Activated CD8-positive, alpha-beta T cell treated with anti-CD3 and anti-CD28 coated beads for 36 hours (primary cell): ENCODE data around the gene VPS4B. TPM values are rescaled to one million over a fixed set of nuclear protein-coding genes. Genes with fewer than 3 reads are reported as not detected.

Experiments
- ATAC-seq: fragments of 200-7000 bp; cut with Tn5 transposase; one replicate; pipeline ENCODE4 v1.10.0; 2021; ENCODE audit warnings: mild to moderate bottlenecking, moderate library complexity
- CTCF ChIA-PET: fragments of 350-600 bp; sonication (Branson Sonifier 250); formaldehyde crosslinking; loops from one replicate; lab custom pipeline; 2021; ENCODE audit warnings: antibody characterized with exemption; lab: Charles Lee
- POLR2A ChIA-PET: fragments of 350-600 bp; sonication (Branson Sonifier 250); formaldehyde crosslinking; loops from one replicate; lab custom pipeline; 2021; ENCODE audit warnings: antibody characterized with exemption; lab: Charles Lee
- DNase-seq: peaks from one replicate; pipeline ENCODE4 v3.0.0-alpha.2; 2020
- H3K27ac Mint-ChIP-seq: one replicate; pipeline ENCODE4 v1.8.0; 2021; ENCODE audit warnings: mild to moderate bottlenecking, mixed read lengths
- H3K27me3 Mint-ChIP-seq: one replicate; pipeline ENCODE4 v1.8.0; 2021; ENCODE audit warnings: mixed read lengths
- H3K36me3 Mint-ChIP-seq: one replicate; pipeline ENCODE4 v1.8.0; 2021; ENCODE audit warnings: low read depth, mixed read lengths
- H3K4me1 Mint-ChIP-seq: one replicate; pipeline ENCODE4 v1.8.0; 2021; ENCODE audit warnings: low read depth, mixed read lengths
- H3K4me3 Mint-ChIP-seq: one replicate; pipeline ENCODE4 v1.8.0; 2021; ENCODE audit warnings: mild to moderate bottlenecking, moderate library complexity, mixed read lengths
- H3K9me3 Mint-ChIP-seq: one replicate; pipeline ENCODE4 v1.8.0; 2021; ENCODE audit warnings: mixed read lengths
- intact Hi-C: fragments of 100-400 bp; cut with micrococcal nuclease; formaldehyde crosslinking; loops from one replicate; pipeline ENCODE4 v1.10.0; 2022
- total RNA-seq, 2 experiments: library from RNA; stranded (reverse); gene quantifications; one replicate each; pipeline ENCODE4 v1.2.3, GENCODE V29; 2021
- TF ChIP-seq, protein P1 (sequence below): fragments of 200-600 bp; IDR thresholded peaks from one replicate; pipeline ENCODE4 v1.8.0; 2022; ENCODE audit warnings: antibody characterized with exemption, mild to moderate bottlenecking

VPS4B gene
- total RNA-seq, 2 experiments from 2014 or later, result 34.8 to 35.9 TPM

DNA sequence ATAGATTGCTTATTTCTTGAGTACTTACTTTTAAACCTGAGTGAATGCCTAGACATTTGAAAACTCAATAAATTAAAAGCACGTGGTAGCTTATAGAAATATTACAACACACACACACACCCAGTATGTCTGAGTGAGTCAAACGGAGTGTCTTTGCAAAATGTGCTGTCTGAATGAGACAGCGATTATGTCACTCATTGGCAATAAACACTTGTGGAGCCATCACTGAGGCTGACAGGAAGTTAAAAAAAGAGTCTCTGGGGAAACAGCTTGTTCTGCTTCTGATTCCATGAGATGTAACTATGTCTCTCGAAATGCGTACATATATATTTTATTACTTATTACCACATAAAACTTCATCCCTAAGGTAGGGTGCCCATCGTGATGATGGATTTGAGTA, 22.3 kb upstream of the VPS4B start:
- Mint-ChIP-seq H3K36me3 (no peaks in the 10 kb centered on the region), H3K9me3 (no peaks in the 10 kb centered on the region), H3K4me1 (no peaks in the 10 kb centered on the region), H3K27ac (no peak overlapping the region), H3K4me3 (no peak overlapping the region), H3K27me3 (no peaks in the 10 kb centered on the region)
- DNase-seq (no peak), ATAC-seq (no peak)
- CTCF ChIA-PET, result interaction anchor here (1.0 to 1.3 kb wide), 3 partner anchors 10 to 462 kb away, joined by 3 to 4 read pairs (median 3); no protein-coding TSS in a partner anchor
- POLR2A ChIA-PET, result no interaction called here
- intact Hi-C loops, result no loop called here
- TF ChIP-seq, protein P1, sequence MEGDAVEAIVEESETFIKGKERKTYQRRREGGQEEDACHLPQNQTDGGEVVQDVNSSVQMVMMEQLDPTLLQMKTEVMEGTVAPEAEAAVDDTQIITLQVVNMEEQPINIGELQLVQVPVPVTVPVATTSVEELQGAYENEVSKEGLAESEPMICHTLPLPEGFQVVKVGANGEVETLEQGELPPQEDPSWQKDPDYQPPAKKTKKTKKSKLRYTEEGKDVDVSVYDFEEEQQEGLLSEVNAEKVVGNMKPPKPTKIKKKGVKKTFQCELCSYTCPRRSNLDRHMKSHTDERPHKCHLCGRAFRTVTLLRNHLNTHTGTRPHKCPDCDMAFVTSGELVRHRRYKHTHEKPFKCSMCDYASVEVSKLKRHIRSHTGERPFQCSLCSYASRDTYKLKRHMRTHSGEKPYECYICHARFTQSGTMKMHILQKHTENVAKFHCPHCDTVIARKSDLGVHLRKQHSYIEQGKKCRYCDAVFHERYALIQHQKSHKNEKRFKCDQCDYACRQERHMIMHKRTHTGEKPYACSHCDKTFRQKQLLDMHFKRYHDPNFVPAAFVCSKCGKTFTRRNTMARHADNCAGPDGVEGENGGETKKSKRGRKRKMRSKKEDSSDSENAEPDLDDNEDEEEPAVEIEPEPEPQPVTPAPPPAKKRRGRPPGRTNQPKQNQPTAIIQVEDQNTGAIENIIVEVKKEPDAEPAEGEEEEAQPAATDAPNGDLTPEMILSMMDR, result no peak

DNA sequence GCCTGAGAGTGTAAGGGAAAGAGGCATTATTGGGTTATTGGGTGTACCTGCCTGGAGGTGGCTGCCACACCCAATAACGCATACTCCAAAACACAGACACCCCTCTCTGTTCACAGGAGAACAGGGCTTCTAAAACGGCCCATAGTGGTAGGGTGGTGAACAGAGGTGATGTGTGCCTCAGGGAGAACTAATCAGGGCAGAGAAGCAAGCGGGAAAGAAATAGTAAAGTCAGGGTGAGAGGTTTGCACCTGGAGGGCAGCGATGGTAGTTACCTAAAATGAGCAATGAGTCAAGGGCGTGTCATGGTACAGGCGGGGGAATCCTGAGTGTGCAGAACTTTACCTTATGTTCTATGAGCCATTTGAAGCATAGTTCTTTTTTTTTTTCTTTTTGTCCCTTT, 21.6 kb upstream of the VPS4B start:
- Mint-ChIP-seq H3K9me3 (no peaks in the 10 kb centered on the region), H3K36me3 (no peaks in the 10 kb centered on the region), H3K27ac (no peak overlapping the region), H3K4me3 (no peak overlapping the region), H3K27me3 (no peaks in the 10 kb centered on the region), H3K4me1 (no peaks in the 10 kb centered on the region)
- POLR2A ChIA-PET, result interaction anchor here (2.0 kb wide), 1 partner anchor 22 kb away, joined by 5 read pairs; the partner anchor contains the start of gene VPS4B
- TF ChIP-seq, protein P1, result no peak
- CTCF ChIA-PET, result interaction anchor here (1.1 to 1.3 kb wide), 2 partner anchors 11 to 427 kb away, joined by 3 to 4 read pairs; no protein-coding TSS in a partner anchor
- peak; percentile 45 for ATAC-seq
- DNase-seq, result no peak
- intact Hi-C loops, result no loop called here

GRCh38 chr18:63440881-63441280, 18.6 kb upstream of the VPS4B start:
- H3K4me3 Mint-ChIP-seq, result no peak overlapping the region
- intact Hi-C loops, result no loop called here
- CTCF ChIA-PET, result interaction anchor here (1.1 to 7.2 kb wide), 10 partner anchors 8 to 425 kb away, joined by 4 to 99 read pairs (median 21); partner anchors contain the start of gene VPS4B
- TF ChIP-seq, protein P1, result no peak
- H3K36me3 Mint-ChIP-seq, result no peaks in the 10 kb centered on the region
- no peaks in the 10 kb centered on the region for H3K4me1 Mint-ChIP-seq
- no peak for DNase-seq
- H3K27me3 Mint-ChIP-seq, result peaks cover 2% of the 10 kb centered on the region
- no peaks in the 10 kb centered on the region for H3K9me3 Mint-ChIP-seq
- H3K27ac Mint-ChIP-seq, result no peak overlapping the region
- POLR2A ChIA-PET, result no interaction called here
- no peak for ATAC-seq

GRCh38 chr18:63440219-63440618, 17.9 kb upstream of the VPS4B start:
- intact Hi-C loops, result no loop called here
- DNase-seq (no peak), ATAC-seq (no peak)
- no peaks in the 10 kb centered on the region for H3K36me3 Mint-ChIP-seq
- TF ChIP-seq, protein P1, result no peak
- H3K4me3 Mint-ChIP-seq, result no peak overlapping the region
- ChIA-PET CTCF (interaction anchor here (0.7 to 7.2 kb wide), 25 partner anchors 8 to 424 kb away, joined by 3 to 99 read pairs (median 5); partner anchors contain the start of gene VPS4B), POLR2A (no interaction called here)
- no peak overlapping the region for H3K27ac Mint-ChIP-seq
- no peaks in the 10 kb centered on the region for H3K9me3 Mint-ChIP-seq
- no peaks in the 10 kb centered on the region for H3K4me1 Mint-ChIP-seq
- peaks cover 2% of the 10 kb centered on the region for H3K27me3 Mint-ChIP-seq

- H3K36me3 Mint-ChIP-seq, result no peaks in the 10 kb centered on the region
- H3K4me3 Mint-ChIP-seq, result no peak overlapping the region
- peak; percentile 58 for DNase-seq
- intact Hi-C loops, result loop anchor here (5.0 to 10.0 kb wide), 3 partner anchors 97 to 725 kb away; partner anchors contain the start of gene PHLPP1
- TF ChIP-seq, protein P1, result peak; percentile 92
- ATAC-seq, result peak; percentile 75
- H3K4me1 Mint-ChIP-seq, result no peaks in the 10 kb centered on the region
- POLR2A ChIA-PET, result interaction anchor here (0.7 kb wide), 1 partner anchor 245 kb away, joined by 5 read pairs; no protein-coding TSS in a partner anchor
- no peak overlapping the region for H3K27ac Mint-ChIP-seq
- no peaks in the 10 kb centered on the region for H3K9me3 Mint-ChIP-seq
- peaks cover 2% of the 10 kb centered on the region for H3K27me3 Mint-ChIP-seq
- CTCF ChIA-PET, result interaction anchor here (0.6 to 7.2 kb wide), 40 partner anchors 9 to 457 kb away, joined by 3 to 99 read pairs (median 4); partner anchors contain the start of gene VPS4B
Observed at GRCh38 chr18:63439334-63439733, 17.1 kb upstream of the VPS4B start.
